HepG2 (cell line): ENCODE results near the gene KLB. TPM values are rescaled to one million over a fixed set of nuclear protein-coding genes. Genes with fewer than 3 reads are reported as not detected.

ENCODE experiments used
- HCFC1 ChIP-seq: fragments of 150-350 bp; IDR thresholded peaks from 2 replicates; pipeline ENCODE4 v1.6.1; 2014; ENCODE audit warnings: low read depth, low read length
- KAT7 ChIP-seq: IDR thresholded peaks from 2 replicates; pipeline ENCODE4 v1.6.1; 2018; ENCODE audit warnings: borderline replicate concordance, missing compliant biosample characterization
- MIXL1 ChIP-seq: IDR thresholded peaks from 2 replicates; pipeline ENCODE4 v1.6.1; 2016
- REXO4 ChIP-seq: sonication (generic); formaldehyde crosslinking; IDR thresholded peaks from 2 replicates; pipeline ENCODE4 v1.8.0; 2022; ENCODE audit warnings: missing genetic modification reagents, mild to moderate bottlenecking, borderline replicate concordance
- SCMH1 ChIP-seq: sonication (generic); formaldehyde crosslinking; IDR thresholded peaks from 2 replicates; pipeline ENCODE4 v1.9.0; 2021; ENCODE audit warnings: missing genetic modification reagents, mild to moderate bottlenecking, borderline replicate concordance
- ZNF224 ChIP-seq: sonication (generic); formaldehyde crosslinking; IDR thresholded peaks from 2 replicates; pipeline ENCODE4 v1.5.0; 2020; ENCODE audit warnings: mild to moderate bottlenecking, missing genetic modification reagents
- ZNF558 ChIP-seq: sonication (generic); formaldehyde crosslinking; IDR thresholded peaks from 2 replicates; pipeline ENCODE4 v1.9.0; 2022; ENCODE audit warnings: mild to moderate bottlenecking, missing genetic modification reagents, borderline replicate concordance
- polyA plus RNA-seq, 8 experiments: library from polyadenylated mRNA; depleted of rRNA in 3 of 8; stranded (reverse) in 7 of 8; unstranded in 1 of 8; fragments of >200 nt; fragmentation: Illumina TruSeq in 4 of 8; extraction: Trizol in 4 of 8; gene quantifications; 2 replicates each; pipeline versions ENCODE4 v1.2.1 to v1.2.3, GENCODE V29; 2011 to 2016; ENCODE audit warnings: low read depth in 4 of 8, missing spikeins in 1 of 8, mixed read lengths in 1 of 8; ENCODE audit not compliant: insufficient read depth in 1 of 8
- total RNA-seq, 5 experiments: library from RNA; depleted of rRNA; stranded (reverse); fragments of >200 nt; fragmentation: Illumina TruSeq; extraction: Trizol; gene quantifications; 2 replicates each; pipeline ENCODE4 v1.2.3, GENCODE V29; 2016; ENCODE audit warnings: low read depth in 1 of 5
- TF ChIP-seq, protein P1 (sequence below): sonication (generic); formaldehyde crosslinking; IDR thresholded peaks from 2 replicates; pipeline ENCODE4 v1.8.0; 2022; ENCODE audit warnings: missing genetic modification reagents, mild to moderate bottlenecking, inconsistent platforms, borderline replicate concordance
- TF ChIP-seq, protein P2 (sequence below): sonication (generic); formaldehyde crosslinking; IDR thresholded peaks from 2 replicates; pipeline ENCODE4 v1.4.0; 2020; ENCODE audit warnings: missing genetic modification reagents
- TF ChIP-seq, protein P3 (sequence below): sonication (generic); formaldehyde crosslinking; IDR thresholded peaks from 2 replicates; pipeline ENCODE4 v1.5.1; 2020; ENCODE audit warnings: mild to moderate bottlenecking, missing genetic modification reagents
- TF ChIP-seq, protein P4 (sequence below): sonication (generic); formaldehyde crosslinking; IDR thresholded peaks from 2 replicates; pipeline ENCODE4 v1.5.0; 2020; ENCODE audit warnings: missing genetic modification reagents
- TF ChIP-seq, protein P5 (sequence below): sonication (generic); formaldehyde crosslinking; IDR thresholded peaks from 2 replicates; pipeline ENCODE4 v1.4.0; 2020; ENCODE audit warnings: mild to moderate bottlenecking, low read depth, missing genetic modification reagents
- TF ChIP-seq, protein P6 (sequence below), 2 experiments: sonication (generic) in 1 of 2; formaldehyde crosslinking in 1 of 2; IDR thresholded peaks; 2 replicates each; pipeline versions ENCODE4 v1.4.0 to v1.6.1; 2018 to 2020; ENCODE audit warnings: missing genetic modification reagents in 2 of 2, borderline replicate concordance in 1 of 2, low read depth in 1 of 2, mild to moderate bottlenecking in 1 of 2, missing biosample characterization in 1 of 2

Gene KLB
- total and polyA plus RNA-seq, 2 of the 13 experiments (the other 11 are each of a cell fraction or from before 2014, with no cell fraction given) = 25.3 to 82.0 TPM

DNA sequence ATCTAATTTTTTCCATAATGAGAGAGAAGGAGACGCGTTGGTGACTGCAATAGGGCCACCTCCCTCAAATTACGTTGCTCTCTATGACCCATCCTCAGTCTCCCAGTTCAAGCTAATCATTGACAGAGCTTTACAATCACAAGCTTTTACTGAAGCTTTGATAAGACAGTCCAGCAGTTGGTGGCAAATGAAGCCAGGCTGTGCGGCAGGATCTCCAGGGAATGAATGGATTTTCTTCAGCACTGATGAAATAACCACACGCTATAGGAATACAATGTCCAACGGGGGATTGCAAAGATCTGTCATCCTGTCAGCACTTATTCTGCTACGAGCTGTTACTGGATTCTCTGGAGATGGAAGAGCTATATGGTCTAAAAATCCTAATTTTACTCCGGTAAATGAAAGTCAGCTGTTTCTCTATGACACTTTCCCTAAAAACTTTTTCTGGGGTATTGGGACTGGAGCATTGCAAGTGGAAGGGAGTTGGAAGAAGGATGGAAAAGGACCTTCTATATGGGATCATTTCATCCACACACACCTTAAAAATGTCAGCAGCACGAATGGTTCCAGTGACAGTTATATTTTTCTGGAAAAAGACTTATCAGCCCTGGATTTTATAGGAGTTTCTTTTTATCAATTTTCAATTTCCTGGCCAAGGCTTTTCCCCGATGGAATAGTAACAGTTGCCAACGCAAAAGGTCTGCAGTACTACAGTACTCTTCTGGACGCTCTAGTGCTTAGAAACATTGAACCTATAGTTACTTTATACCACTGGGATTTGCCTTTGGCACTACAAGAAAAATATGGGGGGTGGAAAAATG lies at the start of gene KLB (continued):
- TF ChIP-seq, protein P1, sequence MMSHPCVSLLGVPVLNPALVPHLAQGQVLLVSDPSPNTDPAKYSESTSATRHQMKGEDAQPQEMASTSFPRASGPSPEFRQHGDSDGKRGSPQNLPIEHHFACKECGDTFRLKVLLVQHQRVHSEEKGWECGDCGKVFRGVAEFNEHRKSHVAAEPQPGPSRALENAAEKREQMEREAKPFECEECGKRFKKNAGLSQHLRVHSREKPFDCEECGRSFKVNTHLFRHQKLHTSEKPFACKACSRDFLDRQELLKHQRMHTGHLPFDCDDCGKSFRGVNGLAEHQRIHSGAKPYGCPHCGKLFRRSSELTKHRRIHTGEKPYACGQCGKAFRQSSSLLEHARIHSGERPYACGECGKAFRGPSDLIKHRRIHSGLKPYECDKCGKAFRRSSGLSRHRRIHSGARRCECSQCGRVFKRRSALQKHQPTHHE (CRISPR knock-in tag) = peak; percentile 48; the same call in 1 of the 2 replicates
- TF ChIP-seq ZNF558 (CRISPR knock-in tag) (no peak; the same call in 1 of the 2 replicates), MIXL1 (peak; percentile 86; the same call in 1 of the 2 replicates), SCMH1 (CRISPR knock-in tag) (no peak), HCFC1 (no peak), REXO4 (CRISPR knock-in tag) (no peak), KAT7 (CRISPR knock-in tag) (peak; percentile 26), ZNF224 (CRISPR knock-in tag) (no peak)
- TF ChIP-seq, protein P2, sequence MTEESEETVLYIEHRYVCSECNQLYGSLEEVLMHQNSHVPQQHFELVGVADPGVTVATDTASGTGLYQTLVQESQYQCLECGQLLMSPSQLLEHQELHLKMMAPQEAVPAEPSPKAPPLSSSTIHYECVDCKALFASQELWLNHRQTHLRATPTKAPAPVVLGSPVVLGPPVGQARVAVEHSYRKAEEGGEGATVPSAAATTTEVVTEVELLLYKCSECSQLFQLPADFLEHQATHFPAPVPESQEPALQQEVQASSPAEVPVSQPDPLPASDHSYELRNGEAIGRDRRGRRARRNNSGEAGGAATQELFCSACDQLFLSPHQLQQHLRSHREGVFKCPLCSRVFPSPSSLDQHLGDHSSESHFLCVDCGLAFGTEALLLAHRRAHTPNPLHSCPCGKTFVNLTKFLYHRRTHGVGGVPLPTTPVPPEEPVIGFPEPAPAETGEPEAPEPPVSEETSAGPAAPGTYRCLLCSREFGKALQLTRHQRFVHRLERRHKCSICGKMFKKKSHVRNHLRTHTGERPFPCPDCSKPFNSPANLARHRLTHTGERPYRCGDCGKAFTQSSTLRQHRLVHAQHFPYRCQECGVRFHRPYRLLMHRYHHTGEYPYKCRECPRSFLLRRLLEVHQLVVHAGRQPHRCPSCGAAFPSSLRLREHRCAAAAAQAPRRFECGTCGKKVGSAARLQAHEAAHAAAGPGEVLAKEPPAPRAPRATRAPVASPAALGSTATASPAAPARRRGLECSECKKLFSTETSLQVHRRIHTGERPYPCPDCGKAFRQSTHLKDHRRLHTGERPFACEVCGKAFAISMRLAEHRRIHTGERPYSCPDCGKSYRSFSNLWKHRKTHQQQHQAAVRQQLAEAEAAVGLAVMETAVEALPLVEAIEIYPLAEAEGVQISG (CRISPR knock-in tag) = peak; percentile 81
- TF ChIP-seq, protein P3, sequence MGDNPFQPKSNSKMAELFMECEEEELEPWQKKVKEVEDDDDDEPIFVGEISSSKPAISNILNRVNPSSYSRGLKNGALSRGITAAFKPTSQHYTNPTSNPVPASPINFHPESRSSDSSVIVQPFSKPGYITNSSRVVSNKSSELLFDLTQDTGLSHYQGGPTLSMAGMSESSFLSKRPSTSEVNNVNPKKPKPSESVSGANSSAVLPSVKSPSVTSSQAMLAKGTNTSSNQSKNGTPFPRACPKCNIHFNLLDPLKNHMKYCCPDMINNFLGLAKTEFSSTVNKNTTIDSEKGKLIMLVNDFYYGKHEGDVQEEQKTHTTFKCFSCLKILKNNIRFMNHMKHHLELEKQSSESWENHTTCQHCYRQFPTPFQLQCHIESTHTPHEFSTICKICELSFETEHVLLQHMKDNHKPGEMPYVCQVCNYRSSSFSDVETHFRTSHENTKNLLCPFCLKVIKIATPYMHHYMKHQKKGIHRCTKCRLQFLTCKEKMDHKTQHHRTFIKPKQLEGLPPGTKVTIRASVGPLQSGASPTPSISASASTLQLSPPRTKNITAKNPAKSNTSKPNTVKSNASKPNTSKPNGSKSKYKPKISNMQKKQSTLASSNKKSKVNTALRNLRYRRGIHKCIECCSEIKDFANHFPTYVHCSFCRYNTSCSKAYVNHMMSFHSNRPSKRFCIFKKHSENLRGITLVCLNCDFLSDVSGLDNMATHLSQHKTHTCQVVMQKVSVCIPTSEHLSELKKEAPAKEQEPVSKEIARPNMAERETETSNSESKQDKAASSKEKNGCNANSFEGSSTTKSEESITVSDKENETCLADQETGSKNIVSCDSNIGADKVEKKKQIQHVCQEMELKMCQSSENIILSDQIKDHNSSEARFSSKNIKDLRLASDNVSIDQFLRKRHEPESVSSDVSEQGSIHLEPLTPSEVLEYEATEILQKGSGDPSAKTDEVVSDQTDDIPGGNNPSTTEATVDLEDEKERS = 0 out of 2 replicates have a peak, but pooled peaks have one; percentile 42
- TF ChIP-seq, protein P4, sequence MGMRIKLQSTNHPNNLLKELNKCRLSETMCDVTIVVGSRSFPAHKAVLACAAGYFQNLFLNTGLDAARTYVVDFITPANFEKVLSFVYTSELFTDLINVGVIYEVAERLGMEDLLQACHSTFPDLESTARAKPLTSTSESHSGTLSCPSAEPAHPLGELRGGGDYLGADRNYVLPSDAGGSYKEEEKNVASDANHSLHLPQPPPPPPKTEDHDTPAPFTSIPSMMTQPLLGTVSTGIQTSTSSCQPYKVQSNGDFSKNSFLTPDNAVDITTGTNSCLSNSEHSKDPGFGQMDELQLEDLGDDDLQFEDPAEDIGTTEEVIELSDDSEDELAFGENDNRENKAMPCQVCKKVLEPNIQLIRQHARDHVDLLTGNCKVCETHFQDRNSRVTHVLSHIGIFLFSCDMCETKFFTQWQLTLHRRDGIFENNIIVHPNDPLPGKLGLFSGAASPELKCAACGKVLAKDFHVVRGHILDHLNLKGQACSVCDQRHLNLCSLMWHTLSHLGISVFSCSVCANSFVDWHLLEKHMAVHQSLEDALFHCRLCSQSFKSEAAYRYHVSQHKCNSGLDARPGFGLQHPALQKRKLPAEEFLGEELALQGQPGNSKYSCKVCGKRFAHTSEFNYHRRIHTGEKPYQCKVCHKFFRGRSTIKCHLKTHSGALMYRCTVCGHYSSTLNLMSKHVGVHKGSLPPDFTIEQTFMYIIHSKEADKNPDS (CRISPR knock-in tag) = no peak
- TF ChIP-seq, protein P5, sequence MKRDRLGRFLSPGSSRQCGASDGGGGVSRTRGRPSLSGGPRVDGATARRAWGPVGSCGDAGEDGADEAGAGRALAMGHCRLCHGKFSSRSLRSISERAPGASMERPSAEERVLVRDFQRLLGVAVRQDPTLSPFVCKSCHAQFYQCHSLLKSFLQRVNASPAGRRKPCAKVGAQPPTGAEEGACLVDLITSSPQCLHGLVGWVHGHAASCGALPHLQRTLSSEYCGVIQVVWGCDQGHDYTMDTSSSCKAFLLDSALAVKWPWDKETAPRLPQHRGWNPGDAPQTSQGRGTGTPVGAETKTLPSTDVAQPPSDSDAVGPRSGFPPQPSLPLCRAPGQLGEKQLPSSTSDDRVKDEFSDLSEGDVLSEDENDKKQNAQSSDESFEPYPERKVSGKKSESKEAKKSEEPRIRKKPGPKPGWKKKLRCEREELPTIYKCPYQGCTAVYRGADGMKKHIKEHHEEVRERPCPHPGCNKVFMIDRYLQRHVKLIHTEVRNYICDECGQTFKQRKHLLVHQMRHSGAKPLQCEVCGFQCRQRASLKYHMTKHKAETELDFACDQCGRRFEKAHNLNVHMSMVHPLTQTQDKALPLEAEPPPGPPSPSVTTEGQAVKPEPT = no peak
- TF ChIP-seq, protein P6, sequence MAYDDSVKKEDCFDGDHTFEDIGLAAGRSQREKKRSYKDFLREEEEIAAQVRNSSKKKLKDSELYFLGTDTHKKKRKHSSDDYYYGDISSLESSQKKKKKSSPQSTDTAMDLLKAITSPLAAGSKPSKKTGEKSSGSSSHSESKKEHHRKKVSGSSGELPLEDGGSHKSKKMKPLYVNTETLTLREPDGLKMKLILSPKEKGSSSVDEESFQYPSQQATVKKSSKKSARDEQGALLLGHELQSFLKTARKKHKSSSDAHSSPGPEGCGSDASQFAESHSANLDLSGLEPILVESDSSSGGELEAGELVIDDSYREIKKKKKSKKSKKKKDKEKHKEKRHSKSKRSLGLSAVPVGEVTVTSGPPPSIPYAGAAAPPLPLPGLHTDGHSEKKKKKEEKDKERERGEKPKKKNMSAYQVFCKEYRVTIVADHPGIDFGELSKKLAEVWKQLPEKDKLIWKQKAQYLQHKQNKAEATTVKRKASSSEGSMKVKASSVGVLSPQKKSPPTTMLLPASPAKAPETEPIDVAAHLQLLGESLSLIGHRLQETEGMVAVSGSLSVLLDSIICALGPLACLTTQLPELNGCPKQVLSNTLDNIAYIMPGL (CRISPR knock-in tag; IDR thresholded peaks at IDR 0.05; ENCODE audit: borderline replicate concordance in 1 of 2, low read depth in 1 of 2) = peak in 1 of 2 experiments; percentile 65; a peak in 1 of 4 replicates
